ENCODE data around the gene DCLK2.

DNA sequence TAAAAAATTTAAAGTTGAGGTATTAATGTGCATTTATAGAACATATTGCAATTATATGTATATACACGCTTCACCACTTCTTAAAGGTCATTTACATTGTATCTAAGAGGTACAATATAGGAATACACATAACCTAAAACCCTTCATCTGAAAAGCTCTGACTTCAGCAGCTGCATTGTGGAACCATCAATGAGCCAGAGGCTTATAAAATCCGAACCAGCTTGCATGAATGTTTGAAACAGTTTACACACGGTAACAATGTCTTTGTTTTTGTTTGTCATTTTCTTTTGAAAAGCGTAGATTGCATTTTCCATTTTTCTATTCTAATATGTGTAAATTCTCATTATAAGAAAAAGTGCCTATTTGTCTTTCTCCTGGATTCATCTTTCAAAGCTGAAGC lies 221.6 kb downstream of the DCLK2 start:
- TF ChIP-seq CTCF (IDR thresholded peaks at IDR 0.05; ENCODE audit: insufficient read depth, low read length, poor library complexity, severe bottlenecking) (no peak), EZH2phosphoT487 (conservative IDR thresholded peaks at IDR 0.05; ENCODE audit: low read length) (no peak)

All from SU-DHL-6 (cell line).